Neural progenitor cell (in vitro differentiated cells): Measurements from ENCODE around the gene SUGCT. TPM values are rescaled to one million over a fixed set of nuclear protein-coding genes. Genes with fewer than 3 reads are reported as not detected.
A peak's percentile ranks its signal among the peaks of the same experiment; 100 is the strongest.

Experiments
- DNase-seq: peaks from one replicate; pipeline ENCODE4 v3.0.0-alpha.2; 2016; ENCODE audit warnings: low spot score
- H2AFZ ChIP-seq: fragments of 200-600 bp; sonication (generic); replicated peaks from 2 replicates; pipeline ENCODE4 v1.6.1; 2016; ENCODE audit warnings: antibody characterized with exemption
- H3F3A ChIP-seq: fragments of 200-600 bp; sonication (generic); 2 replicates; pipeline ENCODE4 v1.6.1; 2016; ENCODE audit warnings: antibody characterized with exemption, low read depth
- H3K27ac ChIP-seq: fragments of 200-600 bp; sonication (generic); 2 replicates; pipeline ENCODE4 v1.5.1; 2016; ENCODE audit warnings: mild to moderate bottlenecking
- H3K27me3 ChIP-seq: fragments of 200-600 bp; sonication (generic); 2 replicates; pipeline ENCODE4 v1.6.1; 2016; ENCODE audit warnings: mild to moderate bottlenecking, moderate library complexity
- H3K36me3 ChIP-seq: fragments of 200-600 bp; sonication (generic); 2 replicates; pipeline ENCODE4 v1.5.1; 2016
- H3K4me1 ChIP-seq: fragments of 200-600 bp; sonication (generic); 2 replicates; pipeline ENCODE4 v1.6.1; 2016; ENCODE audit warnings: mixed run types
- H3K4me2 ChIP-seq: fragments of 200-600 bp; sonication (generic); 2 replicates; pipeline ENCODE4 v1.6.1; 2016
- H3K4me3 ChIP-seq: fragments of 200-600 bp; sonication (generic); 2 replicates; pipeline ENCODE4 v1.5.1; 2016
- H3K79me2 ChIP-seq: fragments of 200-600 bp; sonication (generic); 2 replicates; pipeline ENCODE4 v1.6.1; 2016; ENCODE audit warnings: low read depth
- H3K9ac ChIP-seq: fragments of 200-600 bp; sonication (generic); 2 replicates; pipeline ENCODE4 v1.6.1; 2016
- H3K9me3 ChIP-seq: fragments of 200-600 bp; sonication (generic); 2 replicates; pipeline ENCODE4 v1.5.1; 2016; ENCODE audit warnings: low read depth
- H4K20me1 ChIP-seq: fragments of 200-600 bp; sonication (generic); 2 replicates; pipeline ENCODE4 v1.6.1; 2016; ENCODE audit warnings: low read depth
- H3K27ac Mint-ChIP-seq: 3 replicates; pipeline ENCODE4 v1.8.0; 2021; ENCODE audit warnings: mixed read lengths
- H3K27me3 Mint-ChIP-seq: 2 replicates; pipeline ENCODE4 v1.8.0; 2022; ENCODE audit warnings: low read depth, mild to moderate bottlenecking, inconsistent platforms, moderate library complexity, mixed read lengths; ENCODE audit not compliant: insufficient read depth
- H3K36me3 Mint-ChIP-seq: 3 replicates; pipeline ENCODE4 v1.8.0; 2021; ENCODE audit warnings: mixed read lengths
- H3K4me1 Mint-ChIP-seq: 3 replicates; pipeline ENCODE4 v1.8.0; 2021; ENCODE audit warnings: mixed read lengths
- H3K4me3 Mint-ChIP-seq: 3 replicates; pipeline ENCODE4 v1.8.0; 2021; ENCODE audit warnings: mild to moderate bottlenecking, moderate library complexity, mixed read lengths
- H3K9me3 Mint-ChIP-seq: 3 replicates; pipeline ENCODE4 v1.8.0; 2020; ENCODE audit warnings: mixed read lengths
- CTCF ChIP-seq: fragments of 200-600 bp; sonication (generic); IDR thresholded peaks from 2 replicates; pipeline ENCODE4 v1.5.1; 2017; ENCODE audit warnings: antibody characterized with exemption, mild to moderate bottlenecking
- EZH2 ChIP-seq: fragments of 200-600 bp; sonication (generic); IDR thresholded peaks from 2 replicates; pipeline ENCODE4 v1.6.1; 2017; ENCODE audit warnings: antibody characterized with exemption, mild to moderate bottlenecking, moderate library complexity
- EZH2phosphoT487 ChIP-seq: fragments of 200-600 bp; sonication (generic); IDR thresholded peaks from 2 replicates; pipeline ENCODE4 v1.6.1; 2017; ENCODE audit warnings: antibody characterized with exemption
- total RNA-seq: library from RNA; depleted of rRNA; stranded (reverse); fragments of >200 nt; gene quantifications from 2 replicates; pipeline ENCODE4 v1.2.3, GENCODE V29; 2015; ENCODE audit warnings: low replicate concordance

The SUGCT gene
- total RNA-seq, 1 donor from 2014 or later = 10.1 TPM

DNA sequence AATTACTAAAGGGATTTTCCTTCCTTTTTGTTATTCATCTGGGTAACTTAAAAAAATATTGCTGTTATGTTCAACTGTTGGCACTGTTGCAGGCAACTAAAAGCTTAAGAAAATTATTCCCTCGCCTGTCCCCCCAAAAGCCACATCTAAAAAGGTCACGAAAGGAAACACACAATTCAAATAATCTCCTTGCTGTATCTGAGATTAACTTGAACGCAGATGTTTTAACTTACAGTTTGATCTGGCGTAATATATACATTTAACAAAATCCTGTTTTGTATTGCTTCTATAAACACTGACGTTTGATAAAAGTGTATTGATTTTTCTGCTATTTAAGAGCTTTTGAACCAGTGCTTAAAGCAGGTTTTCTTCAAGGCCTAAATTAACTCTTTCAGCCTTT, 432.1 kb downstream of the SUGCT start:
- Histone ChIP-seq H3K9ac (no peak overlapping the region), H3K4me1 (peaks cover 14% of the 10 kb centered on the region), H3K9me3 (no peaks in the 10 kb centered on the region), H2AFZ (no peak overlapping the region), H3K4me3 (no peak overlapping the region), H3K27me3 (no peaks in the 10 kb centered on the region), H3K4me2 (no peak overlapping the region), H3F3A (peaks cover 9% of the 10 kb centered on the region), H3K27ac (no peak overlapping the region), H4K20me1 (no peaks in the 10 kb centered on the region), H3K79me2 (no peaks in the 10 kb centered on the region), H3K36me3 (no peaks in the 10 kb centered on the region)
- Mint-ChIP-seq H3K27ac (no peak overlapping the region), H3K4me3 (no peak overlapping the region), H3K9me3 (no peaks in the 10 kb centered on the region), H3K4me1 (peaks cover 6% of the 10 kb centered on the region), H3K27me3 (peaks cover 2% of the 10 kb centered on the region), H3K36me3 (no peaks in the 10 kb centered on the region)
- no peak for TF ChIP-seq CTCF
- TF ChIP-seq EZH2phosphoT487 = no peak
- TF ChIP-seq EZH2 = no peak
- DNase-seq = no peak

DNA sequence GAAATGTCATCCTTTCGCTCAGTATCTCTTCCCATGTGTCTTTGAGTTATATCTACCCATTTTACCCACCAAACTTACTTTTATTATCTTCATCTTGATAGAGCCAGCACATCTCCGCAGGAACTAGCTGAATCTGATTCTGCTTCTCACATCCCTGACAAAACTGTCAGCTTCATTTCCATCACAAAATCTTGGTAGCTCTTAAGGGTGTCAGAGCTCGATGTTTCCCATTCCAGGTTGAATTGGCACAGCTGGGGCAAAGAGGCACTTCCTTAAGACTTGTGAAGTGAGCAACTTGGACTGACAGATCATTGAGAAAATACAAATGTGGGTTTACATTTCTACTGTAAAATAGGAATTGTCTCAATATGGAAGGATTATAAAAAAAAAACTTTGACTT, 434.5 kb downstream of the SUGCT start:
- Histone ChIP-seq H3K9me3 (no peaks in the 10 kb centered on the region), H3K4me3 (no peak overlapping the region), H3K4me1 (peaks cover 14% of the 10 kb centered on the region), H3K4me2 (peak overlapping the region; percentile 8), H4K20me1 (no peaks in the 10 kb centered on the region), H3K27ac (no peak overlapping the region), H3F3A (peaks cover 9% of the 10 kb centered on the region), H3K9ac (no peak overlapping the region), H3K27me3 (no peaks in the 10 kb centered on the region), H3K36me3 (no peaks in the 10 kb centered on the region), H2AFZ (no peak overlapping the region), H3K79me2 (no peaks in the 10 kb centered on the region)
- H3K4me3 Mint-ChIP-seq = no peak overlapping the region
- peaks cover 8% of the 10 kb centered on the region for H3K4me1 Mint-ChIP-seq
- no peak for DNase-seq
- no peaks in the 10 kb centered on the region for H3K36me3 Mint-ChIP-seq
- no peaks in the 10 kb centered on the region for H3K27me3 Mint-ChIP-seq
- no peak overlapping the region for H3K27ac Mint-ChIP-seq
- TF ChIP-seq EZH2phosphoT487 = no peak
- no peak for TF ChIP-seq EZH2
- no peak for TF ChIP-seq CTCF
- H3K9me3 Mint-ChIP-seq = no peaks in the 10 kb centered on the region

GRCh38 chr7:40570223-40570622, 435.4 kb downstream of the SUGCT start:
- Mint-ChIP-seq H3K27me3 (no peaks in the 10 kb centered on the region), H3K9me3 (no peaks in the 10 kb centered on the region), H3K4me3 (no peak overlapping the region), H3K36me3 (no peaks in the 10 kb centered on the region), H3K4me1 (peaks cover 8% of the 10 kb centered on the region), H3K27ac (no peak overlapping the region)
- H3K9ac ChIP-seq = no peak overlapping the region
- H4K20me1 ChIP-seq = no peaks in the 10 kb centered on the region
- no peaks in the 10 kb centered on the region for H3K79me2 ChIP-seq
- H3K27ac ChIP-seq = peak overlapping the region; percentile 56
- no peak for TF ChIP-seq EZH2phosphoT487
- TF ChIP-seq CTCF = no peak
- no peak for TF ChIP-seq EZH2
- peak; percentile 49 for DNase-seq
- H3K4me1 ChIP-seq = peaks cover 14% of the 10 kb centered on the region
- H3K36me3 ChIP-seq = no peaks in the 10 kb centered on the region
- H3F3A ChIP-seq = peaks cover 9% of the 10 kb centered on the region
- no peak overlapping the region for H2AFZ ChIP-seq
- peak overlapping the region; percentile 55 for H3K4me2 ChIP-seq
- H3K4me3 ChIP-seq = no peak overlapping the region
- no peaks in the 10 kb centered on the region for H3K9me3 ChIP-seq
- no peaks in the 10 kb centered on the region for H3K27me3 ChIP-seq
